SK-N-SH (cell line): Measurements from ENCODE around the gene SFT2D3. TPM values are rescaled to one million over a fixed set of nuclear protein-coding genes. Genes with fewer than 3 reads are reported as not detected.

ENCODE experiments used
- CTCF ChIA-PET: fragments of 300-600, 350-600 bp; formaldehyde crosslinking; extraction: SDS; loops from one replicate; lab custom pipeline; 2021; lab: Yijun Ruan, JAX
- POLR2A ChIA-PET: fragments of 350-600 bp; sonication (Branson Sonifier 250); formaldehyde crosslinking; extraction: SDS; loops from one replicate; lab custom pipeline; 2020; ENCODE audit warnings: antibody characterized with exemption, inconsistent platforms; lab: Yijun Ruan, JAX
- DNase-seq: peaks from one replicate; pipeline ENCODE4 v3.0.0; 2012
- H2AFZ ChIP-seq: fragments of 200-600 bp; sonication (generic); 2 replicates; pipeline ENCODE4 v1.8.1; 2016; ENCODE audit warnings: antibody characterized with exemption, mild to moderate bottlenecking, low read depth
- H3F3A ChIP-seq: fragments of 200-600 bp; sonication (generic); replicated peaks from 2 replicates; pipeline ENCODE3; 2016; ENCODE audit warnings: antibody characterized with exemption, mild to moderate bottlenecking; ENCODE audit not compliant: insufficient read depth
- H3K27ac ChIP-seq, 2 experiments: fragments of 200-500 bp in 1 of 2; fragments of 200-600 bp in 1 of 2; sonication (Bioruptor generic) in 1 of 2; sonication (generic), shearing (Covaris generic) in 1 of 2; 2 replicates each; pipeline versions ENCODE4 v1.5.1 to v1.6.1; 2014 to 2016; ENCODE audit warnings: low read depth in 2 of 2, inconsistent platforms in 1 of 2, low read length in 1 of 2, mild to moderate bottlenecking in 1 of 2, mixed read lengths in 1 of 2
- H3K27me3 ChIP-seq: fragments of 200-600 bp; sonication (generic), shearing (Covaris generic); 2 replicates; pipeline ENCODE4 v1.6.1; 2016; ENCODE audit warnings: mixed run types; ENCODE audit not compliant: insufficient read depth
- H3K36me3 ChIP-seq, 2 experiments: fragments of 200-500 bp in 1 of 2; fragments of 200-600 bp in 1 of 2; sonication (Bioruptor generic) in 1 of 2; sonication (generic) in 1 of 2; replicated peaks in 1 of 2; 2 replicates each; pipeline versions ENCODE3 to v1.5.1; 2014 to 2016; ENCODE audit warnings: low read length in 1 of 2, mild to moderate bottlenecking in 1 of 2; ENCODE audit not compliant: insufficient read depth in 2 of 2, control insufficient read depth in 1 of 2
- H3K4me1 ChIP-seq, 2 experiments: fragments of 200-500 bp in 1 of 2; fragments of 200-600 bp in 1 of 2; sonication (Bioruptor generic) in 1 of 2; sonication (generic), shearing (Covaris generic) in 1 of 2; 2 replicates each; pipeline versions ENCODE4 v1.5.1 to v1.6.1; 2014 to 2016; ENCODE audit warnings: low read depth in 1 of 2, low read length in 1 of 2, mixed run types in 1 of 2; ENCODE audit not compliant: insufficient read depth in 2 of 2, control insufficient read depth in 1 of 2
- H3K4me2 ChIP-seq: fragments of 200-600 bp; sonication (generic), shearing (Covaris generic); 2 replicates; pipeline ENCODE4 v1.6.1; 2017; ENCODE audit warnings: mixed run types
- H3K4me3 ChIP-seq, 2 experiments: fragments of 200-500 bp in 1 of 2; fragments of 200-600 bp in 1 of 2; sonication (Bioruptor generic) in 1 of 2; sonication (generic), shearing (Covaris generic) in 1 of 2; 2 replicates each; pipeline versions ENCODE4 v1.5.1 to v1.8.1; 2014 to 2016; ENCODE audit warnings: low read depth in 2 of 2, inconsistent platforms in 1 of 2, low read length in 1 of 2, mild to moderate bottlenecking in 1 of 2, mixed read lengths in 1 of 2, moderate library complexity in 1 of 2
- H3K79me2 ChIP-seq: fragments of 200-600 bp; sonication (generic); 2 replicates; pipeline ENCODE4 v1.8.1; 2017; ENCODE audit warnings: mild to moderate bottlenecking; ENCODE audit not compliant: insufficient read depth
- H3K9ac ChIP-seq: fragments of 200-600 bp; sonication (generic); 2 replicates; pipeline ENCODE4 v1.6.1; 2017; ENCODE audit warnings: mixed run types
- H3K9me2 ChIP-seq: fragments of 200-600 bp; sonication (generic); 2 replicates; pipeline ENCODE4 v1.6.1; 2017; ENCODE audit warnings: mixed run types
- H3K9me3 ChIP-seq: fragments of 200-600 bp; sonication (generic); 2 replicates; pipeline ENCODE4 v1.6.1; 2017; ENCODE audit warnings: mixed run types, mild to moderate bottlenecking, moderate library complexity
- H4K20me1 ChIP-seq: fragments of 200-600 bp; sonication (generic); 2 replicates; pipeline ENCODE4 v1.6.1; 2017; ENCODE audit warnings: mild to moderate bottlenecking, mixed run types; ENCODE audit not compliant: insufficient read depth
- CHD2 ChIP-seq: fragments of 150-350 bp; IDR thresholded peaks from 2 replicates; pipeline ENCODE4 v1.6.1; 2018; ENCODE audit warnings: low read length; ENCODE audit not compliant: partially characterized antibody
- ELF1 ChIP-seq: IDR thresholded peaks from 2 replicates; pipeline ENCODE4 v1.4.0; 2012
- EP300 ChIP-seq, 2 experiments: IDR thresholded peaks; 2 replicates each; pipeline versions ENCODE4 v1.4.0 to v1.6.1; 2012; ENCODE audit warnings: borderline replicate concordance in 1 of 2, low read depth in 1 of 2, low read length in 1 of 2
- EZH2phosphoT487 ChIP-seq: fragments of 200-600 bp; sonication (generic); IDR thresholded peaks from 2 replicates; pipeline ENCODE4 v1.6.1; 2017; ENCODE audit warnings: low read depth, mixed run types, mild to moderate bottlenecking, antibody characterized with exemption, moderate library complexity, borderline replicate concordance
- FOXM1 ChIP-seq: IDR thresholded peaks from 2 replicates; pipeline ENCODE4 v1.4.0; 2012; ENCODE audit warnings: low read depth, mild to moderate bottlenecking
- GATA2 ChIP-seq: sonication (generic); formaldehyde crosslinking; IDR thresholded peaks from 2 replicates; pipeline ENCODE4 v1.5.0; 2020; ENCODE audit warnings: mild to moderate bottlenecking, missing genetic modification reagents
- JUND ChIP-seq: IDR thresholded peaks from 2 replicates; pipeline ENCODE4 v1.4.0; 2012
- MEF2A ChIP-seq: IDR thresholded peaks from 2 replicates; pipeline ENCODE4 v1.4.0; 2012; ENCODE audit warnings: low read depth, borderline replicate concordance
- MXI1 ChIP-seq: IDR thresholded peaks from 2 replicates; pipeline ENCODE4 v1.6.1; 2012; ENCODE audit warnings: mild to moderate bottlenecking, low read depth, low read length, improper control_type of control experiment
- NRF1 ChIP-seq: IDR thresholded peaks from 2 replicates; pipeline ENCODE4 v1.6.1; 2012; ENCODE audit warnings: low read depth, mild to moderate bottlenecking, low read length
- POLR2AphosphoS5 ChIP-seq: IDR thresholded peaks from 2 replicates; pipeline ENCODE4 v1.6.1; 2012; ENCODE audit warnings: low read depth, low read length
- RAD21 ChIP-seq: IDR thresholded peaks from 2 replicates; pipeline ENCODE4 v1.6.1; 2012; ENCODE audit warnings: mild to moderate bottlenecking, low read length
- RCOR1 ChIP-seq: fragments of 150-350 bp; IDR thresholded peaks from 2 replicates; pipeline ENCODE4 v1.6.1; 2017; ENCODE audit warnings: antibody characterized with exemption, low read length
- SIN3A ChIP-seq: IDR thresholded peaks from 2 replicates; pipeline ENCODE4 v1.6.1; 2012; ENCODE audit warnings: low read depth, mild to moderate bottlenecking, low read length, moderate library complexity, borderline replicate concordance
- SMC3 ChIP-seq: IDR thresholded peaks from 2 replicates; pipeline ENCODE4 v1.6.1; 2012; ENCODE audit warnings: low read depth, low read length, improper control_type of control experiment
- TCF12 ChIP-seq: IDR thresholded peaks from 2 replicates; pipeline ENCODE4 v1.4.0; 2012
- YY1 ChIP-seq: IDR thresholded peaks from 2 replicates; pipeline ENCODE4 v1.4.0; 2012; ENCODE audit warnings: low read depth, mild to moderate bottlenecking
- WGBS: methylation state at CpG from one replicate; pipeline ENCODE4 v1.1.6; 2017; ENCODE audit warnings: low lambda C conversion rate; 5-methylcytosine and 5-hydroxymethylcytosine counted together
- polyA plus RNA-seq, 3 experiments: library from polyadenylated mRNA; depleted of rRNA; stranded (reverse); fragments of >200 nt; gene quantifications; 2 replicates each; pipeline ENCODE4 v1.2.3, GENCODE V29; 2012
- TF ChIP-seq, protein P1 (sequence below): fragments of 200-600 bp; sonication (generic); IDR thresholded peaks from 2 replicates; pipeline ENCODE4 v1.6.1; 2017; ENCODE audit warnings: antibody characterized with exemption, mild to moderate bottlenecking, moderate library complexity
- TF ChIP-seq, protein P2 (sequence below): IDR thresholded peaks from 2 replicates; pipeline ENCODE4; 2012
- TF ChIP-seq, protein P3 (sequence below): IDR thresholded peaks from 2 replicates; pipeline ENCODE4 v1.4.0; 2012; ENCODE audit warnings: low read depth, borderline replicate concordance
- TF ChIP-seq, protein P4 (sequence below): fragments of 150-350 bp; IDR thresholded peaks from 2 replicates; pipeline ENCODE4 v1.6.1; 2017; ENCODE audit warnings: antibody characterized with exemption, low read length, low read depth, borderline replicate concordance

SFT2D3 gene
- polyA plus RNA-seq, 1 of the 3 experiments (the other 2 are of a cell fraction), result 3.2 TPM

DNA sequence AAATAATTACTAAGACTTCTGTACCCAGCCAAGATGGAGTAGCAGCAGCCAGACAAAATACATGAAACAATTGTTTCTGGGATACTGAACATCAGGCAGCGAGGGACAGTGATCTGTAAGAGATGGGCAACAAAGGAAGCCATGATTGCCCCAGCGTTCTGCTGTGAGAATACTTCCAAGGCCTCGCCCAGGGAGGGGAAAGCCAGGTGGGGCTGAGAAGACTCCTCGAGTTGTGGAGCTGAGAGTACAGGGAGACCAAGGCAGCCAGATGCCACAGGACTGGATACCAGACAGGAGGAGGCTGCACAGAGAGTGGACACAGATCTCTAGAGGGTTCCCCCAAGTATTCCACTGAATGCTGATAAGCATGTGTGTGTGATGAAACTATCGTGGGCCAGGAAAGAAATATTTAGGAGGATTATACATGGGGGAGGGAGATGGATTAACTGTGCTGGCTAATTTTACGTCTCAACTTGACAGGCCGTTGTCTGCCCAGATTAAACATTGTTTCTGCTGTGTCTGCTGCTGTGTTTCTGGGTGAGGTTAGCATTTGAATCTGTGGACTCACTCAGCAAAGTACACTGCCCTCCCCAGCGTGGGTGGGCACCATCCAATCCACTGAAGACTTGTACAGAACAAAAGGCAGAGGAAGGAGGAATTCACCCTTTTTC, 15.8 kb upstream of the SFT2D3 start:
- Histone ChIP-seq H3K27ac (no peak overlapping the region), H3F3A (no peaks in the 10 kb centered on the region), H3K9me2 (no peaks in the 10 kb centered on the region), H3K4me3 (no peak overlapping the region), H3K27me3 (no peaks in the 10 kb centered on the region), H3K79me2 (no peaks in the 10 kb centered on the region), H2AFZ (no peak overlapping the region), H3K9ac (no peak overlapping the region), H4K20me1 (no peaks in the 10 kb centered on the region), H3K36me3 (no peaks in the 10 kb centered on the region), H3K9me3 (0 out of 2 replicates have a peak, but pooled peaks cover 9% of the 10 kb centered on the region), H3K4me1 (peaks cover 0 to 4% of the 10 kb centered on the region in 2 experiments; a peak in 1 of 4 replicates), H3K4me2 (no peak overlapping the region)
- peak; percentile 5 for DNase-seq
- no peak for TF ChIP-seq SIN3A
- no peak for TF ChIP-seq ELF1
- no peak for TF ChIP-seq GATA2 (CRISPR knock-in tag)
- POLR2A ChIA-PET, result no interaction called here
- 60% methylated on average over 8 of the region's 8 CpGs for WGBS
- CTCF ChIA-PET, result interaction anchor here (1.3 to 1.6 kb wide), 3 partner anchors 35 to 94 kb away, joined by 3 to 5 read pairs (median 4); no protein-coding TSS in a partner anchor

DNA sequence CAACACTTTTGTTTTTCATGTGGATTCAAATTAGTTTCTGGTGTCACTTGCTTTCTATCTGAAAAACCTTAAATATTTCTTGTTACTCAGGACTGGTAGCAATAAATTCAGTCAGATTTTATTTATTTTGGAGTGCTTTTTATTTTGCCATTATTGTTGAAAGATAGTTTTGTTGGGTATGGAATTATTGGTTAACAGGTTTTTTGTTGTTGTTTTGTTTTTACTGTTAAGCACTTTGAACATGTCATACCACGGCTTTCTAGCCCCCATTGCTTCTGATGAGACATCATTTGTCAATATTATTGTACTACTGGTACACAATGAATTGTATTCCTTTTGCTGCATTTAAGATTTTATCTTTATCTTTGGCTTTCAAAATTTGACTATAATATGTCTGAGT, 12.9 kb upstream of the SFT2D3 start:
- no peaks in the 10 kb centered on the region for H3F3A ChIP-seq
- no peaks in the 10 kb centered on the region for H3K79me2 ChIP-seq
- H4K20me1 ChIP-seq, result no peaks in the 10 kb centered on the region
- no peak overlapping the region for H3K4me3 ChIP-seq
- 8% methylated on average over 1 of the region's 1 CpG for WGBS
- H3K9me2 ChIP-seq, result no peaks in the 10 kb centered on the region
- POLR2A ChIA-PET, result no interaction called here
- H3K4me1 ChIP-seq, result no peaks in the 10 kb centered on the region; a peak in 1 of 4 replicates
- DNase-seq, result no peak
- no peak overlapping the region for H2AFZ ChIP-seq
- H3K4me2 ChIP-seq, result no peak overlapping the region
- no peak overlapping the region for H3K9ac ChIP-seq
- H3K27ac ChIP-seq, result no peak overlapping the region
- H3K27me3 ChIP-seq, result no peaks in the 10 kb centered on the region
- TF ChIP-seq POLR2AphosphoS5 (no peak), EP300 (IDR thresholded peaks at IDR 0.05; ENCODE audit: borderline replicate concordance in 1 of 2, low read depth in 1 of 2, low read length in 1 of 2) (no peak), FOXM1 (no peak), TCF12 (no peak), SMC3 (no peak), CHD2 (no peak), YY1 (no peak), MXI1 (no peak), NRF1 (no peak), SIN3A (no peak), EZH2phosphoT487 (no peak), RAD21 (no peak), GATA2 (CRISPR knock-in tag) (no peak), RCOR1 (no peak), MEF2A (no peak), JUND (no peak)
- TF ChIP-seq, protein P1, sequence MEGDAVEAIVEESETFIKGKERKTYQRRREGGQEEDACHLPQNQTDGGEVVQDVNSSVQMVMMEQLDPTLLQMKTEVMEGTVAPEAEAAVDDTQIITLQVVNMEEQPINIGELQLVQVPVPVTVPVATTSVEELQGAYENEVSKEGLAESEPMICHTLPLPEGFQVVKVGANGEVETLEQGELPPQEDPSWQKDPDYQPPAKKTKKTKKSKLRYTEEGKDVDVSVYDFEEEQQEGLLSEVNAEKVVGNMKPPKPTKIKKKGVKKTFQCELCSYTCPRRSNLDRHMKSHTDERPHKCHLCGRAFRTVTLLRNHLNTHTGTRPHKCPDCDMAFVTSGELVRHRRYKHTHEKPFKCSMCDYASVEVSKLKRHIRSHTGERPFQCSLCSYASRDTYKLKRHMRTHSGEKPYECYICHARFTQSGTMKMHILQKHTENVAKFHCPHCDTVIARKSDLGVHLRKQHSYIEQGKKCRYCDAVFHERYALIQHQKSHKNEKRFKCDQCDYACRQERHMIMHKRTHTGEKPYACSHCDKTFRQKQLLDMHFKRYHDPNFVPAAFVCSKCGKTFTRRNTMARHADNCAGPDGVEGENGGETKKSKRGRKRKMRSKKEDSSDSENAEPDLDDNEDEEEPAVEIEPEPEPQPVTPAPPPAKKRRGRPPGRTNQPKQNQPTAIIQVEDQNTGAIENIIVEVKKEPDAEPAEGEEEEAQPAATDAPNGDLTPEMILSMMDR, result no peak
- TF ChIP-seq, protein P2, sequence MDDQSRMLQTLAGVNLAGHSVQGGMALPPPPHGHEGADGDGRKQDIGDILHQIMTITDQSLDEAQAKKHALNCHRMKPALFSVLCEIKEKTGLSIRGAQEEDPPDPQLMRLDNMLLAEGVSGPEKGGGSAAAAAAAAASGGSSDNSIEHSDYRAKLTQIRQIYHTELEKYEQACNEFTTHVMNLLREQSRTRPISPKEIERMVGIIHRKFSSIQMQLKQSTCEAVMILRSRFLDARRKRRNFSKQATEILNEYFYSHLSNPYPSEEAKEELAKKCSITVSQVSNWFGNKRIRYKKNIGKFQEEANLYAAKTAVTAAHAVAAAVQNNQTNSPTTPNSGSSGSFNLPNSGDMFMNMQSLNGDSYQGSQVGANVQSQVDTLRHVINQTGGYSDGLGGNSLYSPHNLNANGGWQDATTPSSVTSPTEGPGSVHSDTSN, result no peak
- TF ChIP-seq, protein P3, sequence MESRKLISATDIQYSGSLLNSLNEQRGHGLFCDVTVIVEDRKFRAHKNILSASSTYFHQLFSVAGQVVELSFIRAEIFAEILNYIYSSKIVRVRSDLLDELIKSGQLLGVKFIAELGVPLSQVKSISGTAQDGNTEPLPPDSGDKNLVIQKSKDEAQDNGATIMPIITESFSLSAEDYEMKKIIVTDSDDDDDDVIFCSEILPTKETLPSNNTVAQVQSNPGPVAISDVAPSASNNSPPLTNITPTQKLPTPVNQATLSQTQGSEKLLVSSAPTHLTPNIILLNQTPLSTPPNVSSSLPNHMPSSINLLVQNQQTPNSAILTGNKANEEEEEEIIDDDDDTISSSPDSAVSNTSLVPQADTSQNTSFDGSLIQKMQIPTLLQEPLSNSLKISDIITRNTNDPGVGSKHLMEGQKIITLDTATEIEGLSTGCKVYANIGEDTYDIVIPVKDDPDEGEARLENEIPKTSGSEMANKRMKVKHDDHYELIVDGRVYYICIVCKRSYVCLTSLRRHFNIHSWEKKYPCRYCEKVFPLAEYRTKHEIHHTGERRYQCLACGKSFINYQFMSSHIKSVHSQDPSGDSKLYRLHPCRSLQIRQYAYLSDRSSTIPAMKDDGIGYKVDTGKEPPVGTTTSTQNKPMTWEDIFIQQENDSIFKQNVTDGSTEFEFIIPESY, result no peak
- TF ChIP-seq, protein P4, sequence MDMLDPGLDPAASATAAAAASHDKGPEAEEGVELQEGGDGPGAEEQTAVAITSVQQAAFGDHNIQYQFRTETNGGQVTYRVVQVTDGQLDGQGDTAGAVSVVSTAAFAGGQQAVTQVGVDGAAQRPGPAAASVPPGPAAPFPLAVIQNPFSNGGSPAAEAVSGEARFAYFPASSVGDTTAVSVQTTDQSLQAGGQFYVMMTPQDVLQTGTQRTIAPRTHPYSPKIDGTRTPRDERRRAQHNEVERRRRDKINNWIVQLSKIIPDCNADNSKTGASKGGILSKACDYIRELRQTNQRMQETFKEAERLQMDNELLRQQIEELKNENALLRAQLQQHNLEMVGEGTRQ, result no peak
- CTCF ChIA-PET, result no interaction called here
- H3K36me3 ChIP-seq, result no peaks in the 10 kb centered on the region
- H3K9me3 ChIP-seq, result 0 out of 2 replicates have a peak, but pooled peaks cover 9% of the 10 kb centered on the region
